ENCODE results near the gene CHN1.

DNA sequence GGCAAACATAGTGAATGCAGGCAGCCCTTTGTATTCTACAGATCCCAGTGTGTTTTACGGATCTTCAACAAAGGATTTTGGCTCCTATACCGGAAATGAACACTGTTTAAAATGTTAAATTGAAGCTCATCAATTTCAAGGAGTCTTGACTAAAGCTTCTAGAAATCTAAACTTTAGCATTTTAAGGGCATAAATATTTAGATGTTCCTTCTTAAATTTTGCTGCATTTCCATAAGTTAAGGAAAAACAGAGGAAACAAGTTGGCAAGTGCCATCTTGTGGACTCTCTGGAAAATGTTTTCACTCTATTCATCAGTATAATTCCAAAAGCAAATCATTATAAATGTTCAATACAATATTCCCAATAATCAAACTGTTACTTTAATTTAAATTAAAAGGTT lies 19.6 kb downstream of the CHN1 start:
- TF ChIP-seq, protein P1, sequence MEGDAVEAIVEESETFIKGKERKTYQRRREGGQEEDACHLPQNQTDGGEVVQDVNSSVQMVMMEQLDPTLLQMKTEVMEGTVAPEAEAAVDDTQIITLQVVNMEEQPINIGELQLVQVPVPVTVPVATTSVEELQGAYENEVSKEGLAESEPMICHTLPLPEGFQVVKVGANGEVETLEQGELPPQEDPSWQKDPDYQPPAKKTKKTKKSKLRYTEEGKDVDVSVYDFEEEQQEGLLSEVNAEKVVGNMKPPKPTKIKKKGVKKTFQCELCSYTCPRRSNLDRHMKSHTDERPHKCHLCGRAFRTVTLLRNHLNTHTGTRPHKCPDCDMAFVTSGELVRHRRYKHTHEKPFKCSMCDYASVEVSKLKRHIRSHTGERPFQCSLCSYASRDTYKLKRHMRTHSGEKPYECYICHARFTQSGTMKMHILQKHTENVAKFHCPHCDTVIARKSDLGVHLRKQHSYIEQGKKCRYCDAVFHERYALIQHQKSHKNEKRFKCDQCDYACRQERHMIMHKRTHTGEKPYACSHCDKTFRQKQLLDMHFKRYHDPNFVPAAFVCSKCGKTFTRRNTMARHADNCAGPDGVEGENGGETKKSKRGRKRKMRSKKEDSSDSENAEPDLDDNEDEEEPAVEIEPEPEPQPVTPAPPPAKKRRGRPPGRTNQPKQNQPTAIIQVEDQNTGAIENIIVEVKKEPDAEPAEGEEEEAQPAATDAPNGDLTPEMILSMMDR (IDR thresholded peaks at IDR 0.05) = no peak
- TF ChIP-seq POLR2A (IDR thresholded peaks at IDR 0.05) = no peak
